ENCODE results near the gene PPARA.

GRCh38 chr22:46131151-46131587, 19.2 kb upstream of the PPARA start:
- TF ChIP-seq EZH2 (IDR thresholded peaks at IDR 0.05; ENCODE audit: low read length, unreplicated experiment): no peak
- TF ChIP-seq EZH2phosphoT487 (IDR thresholded peaks at IDR 0.05; ENCODE audit: borderline replicate concordance, low read length): no peak
